K562 (cell line): ENCODE measurements around the gene FAM161B. TPM values are rescaled to one million over a fixed set of nuclear protein-coding genes. Genes with fewer than 3 reads are reported as not detected.

Experiments used
- ATAC-seq: fragments of 200-7000 bp; cut with Tn5 transposase; 3 replicates; pipeline ENCODE4 v1.9.1; 2020; ENCODE audit warnings: moderate library complexity
- BruUV-seq: library from RNA; stranded (reverse); fragments of 400-500 nt; replicated peaks from 2 replicates; lab custom pipeline; 2021; lab: Mats Ljungman, UMichigan
- CTCF ChIA-PET: fragments of 300-600 bp; formaldehyde crosslinking; extraction: SDS; loops from one replicate; lab custom pipeline; 2021; ENCODE audit warnings: low intra/inter-chr PET ratio; lab: Yijun Ruan, JAX
- POLR2A ChIA-PET: fragments of 300-600, 350-650 bp; sonication (Branson Sonifier 250); formaldehyde crosslinking; extraction: SDS; loops from one replicate; lab custom pipeline; 2021; ENCODE audit warnings: antibody characterized with exemption, inconsistent platforms; lab: Yijun Ruan, JAX
- DNase-seq, 4 experiments: peaks; one replicate each; pipeline versions ENCODE4 v3.0.0 to v3.0.0-alpha.2; 2011 to 2018; ENCODE audit warnings: low spot score in 3 of 4, mixed read lengths in 3 of 4; ENCODE audit errors: extremely low read depth in 1 of 4
- FAIRE-seq: peaks from 2 replicates; lab custom pipeline; 2011; peaks lifted over from hg19 to GRCh38; lab: Jason Lieb, UNC
- H2AFZ ChIP-seq: 2 replicates; pipeline ENCODE4 v1.6.0; 2011; ENCODE audit warnings: low read depth, low read length, control low read depth, inconsistent platforms
- H3K27ac ChIP-seq: fragments of 200-600 bp; 3 replicates; pipeline ENCODE4 v1.8.0; 2011; ENCODE audit warnings: low read depth, mild to moderate bottlenecking, control low read depth, inconsistent platforms, low read length, moderate library complexity, mixed read lengths; ENCODE audit errors: extremely low read depth
- H3K27me3 ChIP-seq, 2 experiments: fragments of 300-600 bp in 1 of 2; 2 replicates in 1 of 2; 3 replicates in 1 of 2; pipeline versions ENCODE4 v1.6.0 to v1.8.0; 2011; ENCODE audit warnings: inconsistent platforms in 2 of 2, low read length in 2 of 2, mild to moderate bottlenecking in 1 of 2, mixed read lengths in 1 of 2, moderate library complexity in 1 of 2; ENCODE audit not compliant: control insufficient read depth in 2 of 2, insufficient read depth in 2 of 2
- H3K36me3 ChIP-seq: fragments of 300-600 bp; 3 replicates; pipeline ENCODE4 v1.8.0; 2011; ENCODE audit warnings: mild to moderate bottlenecking, low read length, inconsistent platforms; ENCODE audit not compliant: control insufficient read depth, insufficient read depth
- H3K4me1 ChIP-seq, 2 experiments: fragments of 200-600 bp in 1 of 2; replicated peaks in 1 of 2; 2 replicates in 1 of 2; 3 replicates in 1 of 2; pipeline versions ENCODE4 v1.5.1 to v1.8.0; 2011; ENCODE audit warnings: inconsistent platforms in 2 of 2, low read length in 2 of 2, mild to moderate bottlenecking in 1 of 2, mixed read lengths in 1 of 2, moderate library complexity in 1 of 2; ENCODE audit not compliant: control insufficient read depth in 2 of 2, insufficient read depth in 2 of 2
- H3K4me2 ChIP-seq: 2 replicates; pipeline ENCODE4 v1.6.1; 2011; ENCODE audit warnings: low read length, control low read depth, inconsistent platforms, mixed read lengths; ENCODE audit not compliant: insufficient read depth
- H3K4me3 ChIP-seq: fragments of 200-600 bp; sonication (generic), shearing (Covaris generic); 2 replicates; pipeline ENCODE4 v1.5.1; 2016; ENCODE audit warnings: control low read depth, inconsistent platforms
- H3K79me2 ChIP-seq: fragments of 200-600 bp; 3 replicates; pipeline ENCODE4 v1.8.0; 2011; ENCODE audit warnings: low read length, inconsistent platforms; ENCODE audit not compliant: control insufficient read depth, insufficient read depth
- H3K9ac ChIP-seq, 2 experiments: 2 replicates each; pipeline versions ENCODE4 v1.6.0 to v1.6.1; 2011; ENCODE audit warnings: low read depth in 2 of 2, low read length in 2 of 2, control low read depth in 1 of 2, inconsistent platforms in 1 of 2, mild to moderate bottlenecking in 1 of 2, mixed read lengths in 1 of 2; ENCODE audit not compliant: insufficient read depth in 1 of 2
- H3K9me1 ChIP-seq: one replicate; pipeline ENCODE4 v1.6.0; 2011; ENCODE audit warnings: inconsistent platforms, mild to moderate bottlenecking, low read length, moderate library complexity; ENCODE audit not compliant: control insufficient read depth, insufficient read depth
- H3K9me3 ChIP-seq: replicated peaks from 2 replicates; pipeline ENCODE4 v1.5.1; 2011; ENCODE audit warnings: low read depth, low read length, inconsistent platforms; ENCODE audit not compliant: control insufficient read depth, insufficient read depth
- H4K20me1 ChIP-seq: replicated peaks from 2 replicates; pipeline ENCODE4 v1.6.1; 2011; ENCODE audit warnings: low read length, inconsistent platforms, mixed read lengths; ENCODE audit not compliant: control insufficient read depth, insufficient read depth
- EHMT2 ChIP-seq: fragments of 450-650 bp; IDR thresholded peaks from 2 replicates; pipeline ENCODE4 v1.6.1; 2018; ENCODE audit warnings: antibody characterized with exemption
- NCOA6 ChIP-seq: fragments of 450-650 bp; IDR thresholded peaks from 2 replicates; pipeline ENCODE4 v1.6.1; 2017; ENCODE audit warnings: mild to moderate bottlenecking
- PURB ChIP-seq: sonication (generic); formaldehyde crosslinking; IDR thresholded peaks from 2 replicates; pipeline ENCODE4 v1.9.0; 2021; ENCODE audit warnings: low read depth, mild to moderate bottlenecking, missing genetic modification reagents
- RB1 ChIP-seq: fragments of 450-650 bp; IDR thresholded peaks from 2 replicates; pipeline ENCODE4 v1.6.1; 2017; ENCODE audit warnings: low read depth, mild to moderate bottlenecking
- RBFOX2 ChIP-seq: fragments of 200-400 bp; formaldehyde crosslinking; IDR thresholded peaks from 2 replicates; pipeline ENCODE4 v1.6.1; 2017; ENCODE audit warnings: low read depth, mild to moderate bottlenecking, low read length, moderate library complexity
- SIN3A ChIP-seq, 2 experiments: fragments of 150-350 bp in 1 of 2; IDR thresholded peaks; 2 replicates each; pipeline ENCODE4 v1.6.1; 2011 to 2016; ENCODE audit warnings: borderline replicate concordance in 2 of 2, low read depth in 2 of 2, low read length in 2 of 2, mild to moderate bottlenecking in 2 of 2, moderate library complexity in 2 of 2; ENCODE audit not compliant: control insufficient read depth in 1 of 2
- SP1 ChIP-seq: sonication (generic); formaldehyde crosslinking; IDR thresholded peaks from 2 replicates; pipeline ENCODE4 v1.8.1; 2022; ENCODE audit warnings: mild to moderate bottlenecking, missing genetic modification reagents
- WGBS: fragments of 100-300 bp; shearing (Covaris generic); methylation state at CpG from one replicate; pipeline ENCODE4 v1.1.6; 2016; ENCODE audit warnings: low coverage, mixed read lengths; ENCODE audit not compliant: insufficient coverage; ENCODE audit errors: missing lambda C conversion rate; 5-methylcytosine and 5-hydroxymethylcytosine counted together
- in situ Hi-C: fragments of 300-500 bp; cut with MboI; formaldehyde crosslinking; loops from 4 replicates; pipeline ENCODE4 v1.15.0; 2018; ENCODE audit warnings: inconsistent platforms, mixed read lengths
- intact Hi-C: fragments of 100-400 bp; cut with micrococcal nuclease; formaldehyde crosslinking; loops from 2 replicates; pipeline ENCODE4 v1.14.2; 2022
- polyA plus RNA-seq, 8 experiments: library from polyadenylated mRNA; depleted of rRNA in 4 of 8; stranded (reverse) in 5 of 8; unstranded in 3 of 8; fragments of >200 nt; fragmentation: Nextera tagmentation in 2 of 8; fragmentation: Illumina TruSeq in 1 of 8; extraction: Ambion mirVana in 2 of 8; extraction: Trizol in 1 of 8; gene quantifications; 2 replicates each; pipeline versions ENCODE4 v1.2.1 to v1.2.3, GENCODE V29; 2011 to 2014; ENCODE audit warnings: inconsistent platforms in 1 of 8, missing spikeins in 1 of 8
- total RNA-seq, 7 experiments: library from RNA; depleted of rRNA in 6 of 7; stranded (reverse); fragments of >200 nt in 6 of 7; fragmentation: Illumina TruSeq in 2 of 7; extraction: Trizol in 2 of 7; gene quantifications; 2 replicates each; pipeline versions ENCODE4 v1.2.1 to v1.2.3, GENCODE V29; 2011 to 2021; ENCODE audit warnings: low replicate concordance in 1 of 7
- TF ChIP-seq, protein P1 (sequence below): fragments of 450-650 bp; conservative IDR thresholded peaks from 2 replicates; pipeline ENCODE4 v1.6.1; 2016; ENCODE audit warnings: missing genetic modification characterization, low read depth, mild to moderate bottlenecking, missing compliant biosample characterization, moderate library complexity
- TF ChIP-seq, protein P2 (sequence below): fragments of 450-650 bp; IDR thresholded peaks from 2 replicates; pipeline ENCODE4 v1.7.0; 2016; ENCODE audit warnings: borderline replicate concordance
- TF ChIP-seq, protein P3 (sequence below): fragments of 450-650 bp; formaldehyde crosslinking; IDR thresholded peaks from 2 replicates; pipeline ENCODE4 v1.4.0; 2022; ENCODE audit warnings: missing genetic modification characterization
- TF ChIP-seq, protein P4 (sequence below), 3 experiments: fragments of 200-800 bp in 1 of 3; sonication (Bioruptor generic) in 1 of 3; sonication (generic) in 1 of 3; formaldehyde crosslinking in 1 of 3; IDR thresholded peaks; 2 replicates each; pipeline versions ENCODE4 v1.6.1 to v1.8.0; 2016 to 2022; ENCODE audit warnings: mild to moderate bottlenecking in 2 of 3, missing compliant biosample characterization in 2 of 3, missing genetic modification characterization in 2 of 3, missing genetic modification reagents in 1 of 3
- TF ChIP-seq, protein P5 (sequence below): IDR thresholded peaks from 2 replicates; pipeline ENCODE4 v1.6.1; 2016; ENCODE audit warnings: missing genetic modification characterization, missing compliant biosample characterization

The FAM161B gene
- total and polyA plus RNA-seq, 9 of the 15 experiments (the other 6 are each of a cell fraction or from before 2014, with no cell fraction given) = 0.15 to 1.3 (median 0.84) TPM

DNA sequence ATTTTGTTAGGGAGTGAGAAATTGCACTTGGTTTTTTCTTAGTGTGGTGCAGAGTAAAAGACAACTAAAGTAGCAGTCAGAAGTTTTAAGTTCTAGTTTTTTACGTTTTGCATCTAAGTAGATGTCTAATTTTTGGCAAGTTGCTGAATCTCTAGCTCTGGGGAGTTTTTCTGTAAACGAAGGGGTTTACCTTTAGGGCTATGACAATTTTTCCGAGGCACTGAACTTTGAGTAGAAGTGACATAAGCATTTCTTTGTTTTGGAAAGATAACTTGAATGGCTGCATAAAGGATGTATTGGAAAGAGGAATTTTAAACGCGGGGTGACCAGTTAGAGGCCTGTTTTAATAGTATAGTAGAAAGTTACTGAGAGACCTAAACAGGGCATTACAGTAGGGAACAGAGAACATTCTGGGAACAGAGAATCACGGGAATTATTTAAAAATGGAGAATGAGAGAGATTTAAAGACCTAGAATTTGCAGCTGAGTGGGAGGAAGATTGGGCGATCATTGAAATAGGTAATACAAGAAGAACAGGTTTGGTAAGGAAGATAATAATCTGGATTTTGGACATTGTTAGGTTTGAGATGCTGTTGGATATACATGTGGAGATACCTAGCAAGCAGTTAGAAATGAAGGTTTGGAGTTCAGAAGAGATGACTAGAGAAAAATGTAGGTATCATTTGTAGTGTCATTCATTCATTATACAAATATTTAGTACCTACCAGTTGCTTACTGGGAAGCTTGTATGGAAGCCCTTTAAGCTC lies 62.0 kb downstream of the FAM161B start:
- Histone ChIP-seq H3K4me1 (peaks cover 4 to 6% of the 10 kb centered on the region in 2 experiments; a peak in 4 of 5 replicates), H3K4me2 (peak overlapping the region; percentile 94), H4K20me1 (no peaks in the 10 kb centered on the region), H3K27ac (peak overlapping the region; percentile 96), H3K9me3 (no peaks in the 10 kb centered on the region), H3K79me2 (peaks cover 72% of the 10 kb centered on the region), H3K9me1 (no peaks in the 10 kb centered on the region), H3K27me3 (no peaks in the 10 kb centered on the region), H3K4me3 (peak overlapping the region; percentile 86), H3K9ac (peak overlapping the region in 1 of 2 experiments; percentile 90; a peak in 2 of 4 replicates), H3K36me3 (peaks cover 11% of the 10 kb centered on the region; the same call in 2 of the 3 replicates), H2AFZ (no peak overlapping the region)
- in situ Hi-C loops (no loop called here), intact Hi-C loops (loop anchor here (5.0 kb wide), 1 partner anchor 146 kb away; no protein-coding TSS in a partner anchor)
- FAIRE-seq (no peak), DNase-seq (no peak), ATAC-seq (no peak)
- BruUV-seq = TSS peak; percentile 61
- CTCF ChIA-PET = no interaction called here
- 1% methylated on average over 7 of the region's 7 CpGs for WGBS
- POLR2A ChIA-PET = interaction anchor here (0.6 to 3.4 kb wide), 7 partner anchors 9 to 134 kb away, joined by 4 to 15 read pairs (median 8); partner anchors contain the start of gene PTGR2
- TF ChIP-seq, protein P1, sequence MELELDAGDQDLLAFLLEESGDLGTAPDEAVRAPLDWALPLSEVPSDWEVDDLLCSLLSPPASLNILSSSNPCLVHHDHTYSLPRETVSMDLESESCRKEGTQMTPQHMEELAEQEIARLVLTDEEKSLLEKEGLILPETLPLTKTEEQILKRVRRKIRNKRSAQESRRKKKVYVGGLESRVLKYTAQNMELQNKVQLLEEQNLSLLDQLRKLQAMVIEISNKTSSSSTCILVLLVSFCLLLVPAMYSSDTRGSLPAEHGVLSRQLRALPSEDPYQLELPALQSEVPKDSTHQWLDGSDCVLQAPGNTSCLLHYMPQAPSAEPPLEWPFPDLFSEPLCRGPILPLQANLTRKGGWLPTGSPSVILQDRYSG = no peak
- TF ChIP-seq RBFOX2 (peak; percentile 23; the same call in 1 of the 2 replicates), EHMT2 (no peak), RB1 (no peak), PURB (CRISPR knock-in tag) (no peak), SP1 (CRISPR knock-in tag) (no peak), NCOA6 (no peak), SIN3A (IDR thresholded peaks at IDR 0.05; ENCODE audit: borderline replicate concordance in 2 of 2, control insufficient read depth in 1 of 2, low read depth in 2 of 2, low read length in 2 of 2) (0 out of 4 replicates have a peak, but pooled peaks of 1 of the 2 experiments have one; percentile 41)
- TF ChIP-seq, protein P2, sequence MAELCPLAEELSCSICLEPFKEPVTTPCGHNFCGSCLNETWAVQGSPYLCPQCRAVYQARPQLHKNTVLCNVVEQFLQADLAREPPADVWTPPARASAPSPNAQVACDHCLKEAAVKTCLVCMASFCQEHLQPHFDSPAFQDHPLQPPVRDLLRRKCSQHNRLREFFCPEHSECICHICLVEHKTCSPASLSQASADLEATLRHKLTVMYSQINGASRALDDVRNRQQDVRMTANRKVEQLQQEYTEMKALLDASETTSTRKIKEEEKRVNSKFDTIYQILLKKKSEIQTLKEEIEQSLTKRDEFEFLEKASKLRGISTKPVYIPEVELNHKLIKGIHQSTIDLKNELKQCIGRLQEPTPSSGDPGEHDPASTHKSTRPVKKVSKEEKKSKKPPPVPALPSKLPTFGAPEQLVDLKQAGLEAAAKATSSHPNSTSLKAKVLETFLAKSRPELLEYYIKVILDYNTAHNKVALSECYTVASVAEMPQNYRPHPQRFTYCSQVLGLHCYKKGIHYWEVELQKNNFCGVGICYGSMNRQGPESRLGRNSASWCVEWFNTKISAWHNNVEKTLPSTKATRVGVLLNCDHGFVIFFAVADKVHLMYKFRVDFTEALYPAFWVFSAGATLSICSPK = no peak
- TF ChIP-seq, protein P3, sequence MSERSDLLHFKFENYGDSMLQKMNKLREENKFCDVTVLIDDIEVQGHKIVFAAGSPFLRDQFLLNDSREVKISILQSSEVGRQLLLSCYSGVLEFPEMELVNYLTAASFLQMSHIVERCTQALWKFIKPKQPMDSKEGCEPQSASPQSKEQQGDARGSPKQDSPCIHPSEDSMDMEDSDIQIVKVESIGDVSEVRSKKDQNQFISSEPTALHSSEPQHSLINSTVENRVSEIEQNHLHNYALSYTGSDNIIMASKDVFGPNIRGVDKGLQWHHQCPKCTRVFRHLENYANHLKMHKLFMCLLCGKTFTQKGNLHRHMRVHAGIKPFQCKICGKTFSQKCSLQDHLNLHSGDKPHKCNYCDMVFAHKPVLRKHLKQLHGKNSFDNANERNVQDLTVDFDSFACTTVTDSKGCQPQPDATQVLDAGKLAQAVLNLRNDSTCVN (CRISPR knock-in tag) = no peak
- TF ChIP-seq, protein P4, sequence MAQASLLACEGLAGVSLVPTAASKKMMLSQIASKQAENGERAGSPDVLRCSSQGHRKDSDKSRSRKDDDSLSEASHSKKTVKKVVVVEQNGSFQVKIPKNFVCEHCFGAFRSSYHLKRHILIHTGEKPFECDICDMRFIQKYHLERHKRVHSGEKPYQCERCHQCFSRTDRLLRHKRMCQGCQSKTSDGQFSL (CRISPR knock-in tag; IDR thresholded peaks at IDR 0.05) = no peak
- TF ChIP-seq, protein P4 (tag; IDR thresholded peaks at IDR 0.05) = no peak
- TF ChIP-seq, protein P5, sequence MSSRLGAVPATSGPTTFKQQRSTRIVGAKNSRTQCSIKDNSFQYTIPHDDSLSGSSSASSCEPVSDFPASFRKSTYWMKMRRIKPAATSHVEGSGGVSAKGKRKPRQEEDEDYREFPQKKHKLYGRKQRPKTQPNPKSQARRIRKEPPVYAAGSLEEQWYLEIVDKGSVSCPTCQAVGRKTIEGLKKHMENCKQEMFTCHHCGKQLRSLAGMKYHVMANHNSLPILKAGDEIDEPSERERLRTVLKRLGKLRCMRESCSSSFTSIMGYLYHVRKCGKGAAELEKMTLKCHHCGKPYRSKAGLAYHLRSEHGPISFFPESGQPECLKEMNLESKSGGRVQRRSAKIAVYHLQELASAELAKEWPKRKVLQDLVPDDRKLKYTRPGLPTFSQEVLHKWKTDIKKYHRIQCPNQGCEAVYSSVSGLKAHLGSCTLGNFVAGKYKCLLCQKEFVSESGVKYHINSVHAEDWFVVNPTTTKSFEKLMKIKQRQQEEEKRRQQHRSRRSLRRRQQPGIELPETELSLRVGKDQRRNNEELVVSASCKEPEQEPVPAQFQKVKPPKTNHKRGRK (tag) = no peak
